Stomach (tissue), 9 donors: ENCODE data around the gene RIN3. TPM values are rescaled to one million over a fixed set of nuclear protein-coding genes. Genes with fewer than 3 reads are reported as not detected.
A peak's percentile ranks its signal among the peaks of the same experiment; 100 is the strongest.

Experiments
- DNase-seq, 2 donors: peaks; one replicate each; pipeline versions ENCODE4 v3.0.0 to v3.0.0-alpha.2; 2013 to 2019
- H3K27ac ChIP-seq, 5 donors: fragments of 200-600 bp in 4 of 5; sonication (generic) in 4 of 5; one replicate each; pipeline ENCODE4 v1.5.1; 2013 to 2019; ENCODE audit warnings: mild to moderate bottlenecking in 1 of 5, moderate library complexity in 1 of 5
- H3K27me3 ChIP-seq, 3 donors: fragments of 200-600 bp; sonication (generic); one replicate each; pipeline ENCODE4 v1.5.1; 2017 to 2019; ENCODE audit warnings: mixed run types in 1 of 3
- H3K36me3 ChIP-seq, 4 donors: fragments of 200-600 bp; sonication (generic); 1 replicate in 3 of 4; 2 replicates in 1 of 4; pipeline ENCODE4 v1.5.1; 2016 to 2019
- H3K4me1 ChIP-seq, 4 donors: fragments of 200-600 bp; sonication (generic); one replicate each; pipeline ENCODE4 v1.5.1; 2016 to 2019
- H3K4me3 ChIP-seq, 4 donors: fragments of 200-600 bp; sonication (generic) in 3 of 4; one replicate each; pipeline ENCODE4 v1.5.1; 2016 to 2019; ENCODE audit warnings: mild to moderate bottlenecking in 1 of 4
- H3K9me3 ChIP-seq, 4 donors: fragments of 200-600 bp; sonication (generic); one replicate each; pipeline ENCODE4 v1.5.1; 2016 to 2019
- CTCF ChIP-seq, 7 experiments: fragments of 450-650 bp in 4 of 7; fragments of 200-600 bp in 3 of 7; sonication (generic) in 3 of 7; IDR thresholded peaks; one replicate each; pipeline ENCODE4 v1.5.1; 2016 to 2019; ENCODE audit warnings: antibody characterized with exemption in 7 of 7, control low read depth in 2 of 7, mild to moderate bottlenecking in 1 of 7
- EP300 ChIP-seq: sonication (generic); formaldehyde crosslinking; IDR thresholded peaks from one replicate; pipeline ENCODE4 v1.6.1; 2017; ENCODE audit warnings: antibody characterized with exemption
- POLR2A ChIP-seq, 4 donors: fragments of 450-650 bp; IDR thresholded peaks; one replicate each; pipeline ENCODE4 v1.6.1; 2016; ENCODE audit warnings: antibody characterized with exemption in 4 of 4, control low read depth in 2 of 4, mild to moderate bottlenecking in 1 of 4, moderate library complexity in 1 of 4
- POLR2AphosphoS5 ChIP-seq, 3 donors: sonication (generic); formaldehyde crosslinking; IDR thresholded peaks; one replicate each; pipeline ENCODE4 v1.6.1; 2016; ENCODE audit warnings: antibody characterized with exemption in 3 of 3
- WGBS, 5 donors: extraction: QIAGEN DNeasy Blood & Tissue Kit in 3 of 5; methylation state at CpG; one replicate each; pipeline versions ENCODE4 v1.1.5 to v1.1.7; 2013 to 2018; 5-methylcytosine and 5-hydroxymethylcytosine counted together
- intact Hi-C: fragments of 100-400 bp; cut with DNase I; formaldehyde crosslinking; loops from one replicate; pipeline ENCODE4 v1.15.1; 2023; ENCODE audit warnings: low total_unique reads
- polyA plus RNA-seq, 3 donors: library from polyadenylated mRNA; stranded (reverse); fragments of 200-250 nt; gene quantifications; one replicate each; pipeline ENCODE4 v1.2.3, GENCODE V29; 2013
- total RNA-seq, 5 donors: library from RNA; depleted of rRNA; stranded (reverse); fragments of >200 nt; gene quantifications; one replicate each; pipeline versions ENCODE4 v1.1.0 to v1.2.3, GENCODE V29; 2014 to 2016
- donor health status: healthy with polysubstance abuse.
- donor health status: Bipolar disorder and iron deficiency.
- donor health status: healthy.

The RIN3 gene
- total and polyA plus RNA-seq, 8 donors, result 5.0 to 47.8 (median 8.0) TPM

- intact Hi-C loops, result no loop called here
- TF ChIP-seq POLR2A (IDR thresholded peaks at IDR 0.05), result no peak
- TF ChIP-seq EP300, result no peak
- TF ChIP-seq CTCF (IDR thresholded peaks at IDR 0.05), result no peak
- no peak for TF ChIP-seq POLR2AphosphoS5 (IDR thresholded peaks at IDR 0.05)
- WGBS, 5 donors, result 23 to 47% (median 32%) methylated on average over 1 of the region's 1 CpG
- Histone ChIP-seq H3K27me3 (peaks cover 0 to 13% (median 3%) of the 10 kb centered on the region in 3 donors), H3K4me3 (no peak overlapping the region), H3K4me1 (peaks cover 0 to 14% (median 0%) of the 10 kb centered on the region in 4 donors), H3K9me3 (no peaks in the 10 kb centered on the region), H3K27ac (no peak overlapping the region), H3K36me3 (no peaks in the 10 kb centered on the region)
- DNase-seq, result no peak
Observed at GRCh38 chr14:92481811-92482555, 31.6 kb upstream of the RIN3 start.

GRCh38 chr14:92482621-92483319 is 30.8 kb upstream of the RIN3 start:
- H3K27ac ChIP-seq, result no peak overlapping the region
- no peak overlapping the region for H3K4me3 ChIP-seq
- DNase-seq, result no peak
- no peaks in the 10 kb centered on the region for H3K36me3 ChIP-seq
- TF ChIP-seq POLR2A (IDR thresholded peaks at IDR 0.05) (no peak), EP300 (no peak), CTCF (IDR thresholded peaks at IDR 0.05) (no peak), POLR2AphosphoS5 (IDR thresholded peaks at IDR 0.05) (no peak)
- intact Hi-C loops, result no loop called here
- no peaks in the 10 kb centered on the region for H3K9me3 ChIP-seq
- WGBS, 5 donors, result 89 to 94% (median 93%) methylated on average over 9 of the region's 9 CpGs
- H3K27me3 ChIP-seq, result peaks cover 0 to 13% (median 3%) of the 10 kb centered on the region in 3 donors
- H3K4me1 ChIP-seq, result peaks cover 0 to 22% (median 0%) of the 10 kb centered on the region in 4 donors

GRCh38 chr14:92484132-92484823 is 29.3 kb upstream of the RIN3 start:
- Histone ChIP-seq H3K27me3 (peaks cover 0 to 13% (median 3%) of the 10 kb centered on the region in 3 donors), H3K27ac (no peak overlapping the region), H3K9me3 (no peaks in the 10 kb centered on the region), H3K4me3 (no peak overlapping the region), H3K4me1 (peaks cover 0 to 30% (median 0%) of the 10 kb centered on the region in 4 donors), H3K36me3 (no peaks in the 10 kb centered on the region)
- no peak for TF ChIP-seq EP300
- TF ChIP-seq POLR2AphosphoS5 (IDR thresholded peaks at IDR 0.05), result no peak
- no peak for TF ChIP-seq POLR2A (IDR thresholded peaks at IDR 0.05)
- no peak for TF ChIP-seq CTCF (IDR thresholded peaks at IDR 0.05)
- intact Hi-C loops, result no loop called here
- DNase-seq, result no peak
- WGBS, 5 donors, result 76 to 85% (median 84%) methylated on average over 7 of the region's 7 CpGs

- DNase-seq, result peak in 1 of 2 donors; percentile 39
- 54 to 74% (median 70%) methylated on average over 4 of the region's 4 CpGs for WGBS, 5 donors
- no peaks in the 10 kb centered on the region for H3K9me3 ChIP-seq
- TF ChIP-seq POLR2AphosphoS5 (IDR thresholded peaks at IDR 0.05) (no peak), CTCF (IDR thresholded peaks at IDR 0.05) (no peak), EP300 (no peak), POLR2A (IDR thresholded peaks at IDR 0.05) (no peak)
- no peaks in the 10 kb centered on the region for H3K36me3 ChIP-seq
- peaks cover 0 to 13% (median 3%) of the 10 kb centered on the region in 3 donors for H3K27me3 ChIP-seq
- H3K4me3 ChIP-seq, result no peak overlapping the region
- H3K4me1 ChIP-seq, result peaks cover 0 to 47% (median 0%) of the 10 kb centered on the region in 4 donors
- H3K27ac ChIP-seq, result no peak overlapping the region
- intact Hi-C loops, result no loop called here
Observed at GRCh38 chr14:92486881-92487280, 26.7 kb upstream of the RIN3 start.
